HG03045 (cell line): ENCODE results near the gene SLC30A9.

Experiments used
- ATAC-seq: cut with Tn5 transposase; IDR thresholded peaks from one replicate; pipeline ENCODE4 v1.9.1; 2021; ENCODE audit warnings: mild to moderate bottlenecking, moderate library complexity; ENCODE audit not compliant: unreplicated experiment

SLC30A9 gene

DNA sequence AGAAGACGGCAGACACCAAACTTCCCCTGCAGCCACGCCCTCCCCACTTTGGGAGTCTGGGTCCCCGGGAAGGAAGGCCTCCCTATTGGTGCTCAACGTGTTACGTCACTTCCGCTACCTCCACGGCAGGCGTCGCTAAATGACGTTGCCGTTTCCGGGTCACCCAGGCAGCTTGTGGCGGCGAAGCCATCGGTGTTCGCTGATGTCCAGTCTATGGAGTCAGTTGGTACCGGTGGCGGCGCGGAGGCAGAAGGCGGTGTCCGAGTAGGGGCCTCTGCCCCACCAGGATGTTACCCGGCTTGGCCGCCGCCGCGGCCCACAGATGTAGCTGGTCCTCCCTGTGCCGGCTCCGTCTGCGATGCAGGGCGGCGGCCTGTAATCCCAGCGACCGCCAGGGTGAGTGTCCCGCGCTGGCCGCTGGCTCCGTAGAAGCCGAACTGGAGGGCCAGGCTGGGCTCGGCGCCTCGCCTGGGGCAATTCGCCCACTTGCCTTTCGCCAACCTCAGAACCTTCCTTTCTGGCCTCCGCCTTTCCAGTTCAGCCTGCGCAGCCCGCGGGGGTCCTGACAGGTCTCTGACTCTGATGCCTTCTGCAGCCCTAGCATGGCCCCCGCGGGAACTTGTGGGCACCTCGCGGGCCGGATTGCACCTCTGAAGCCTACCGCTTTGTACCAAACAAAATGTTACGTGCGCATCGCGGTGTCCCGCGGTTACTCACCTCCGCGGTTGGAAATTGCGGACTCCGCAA, at the start of gene SLC30A9:
Gene SLC30A9, plus strand, starts transcription at position 166 of the 747 bp plus-strand sequence. Its CDS starts 122 bp downstream, at position 288.
- ATAC-seq, result peak; percentile 99

DNA sequence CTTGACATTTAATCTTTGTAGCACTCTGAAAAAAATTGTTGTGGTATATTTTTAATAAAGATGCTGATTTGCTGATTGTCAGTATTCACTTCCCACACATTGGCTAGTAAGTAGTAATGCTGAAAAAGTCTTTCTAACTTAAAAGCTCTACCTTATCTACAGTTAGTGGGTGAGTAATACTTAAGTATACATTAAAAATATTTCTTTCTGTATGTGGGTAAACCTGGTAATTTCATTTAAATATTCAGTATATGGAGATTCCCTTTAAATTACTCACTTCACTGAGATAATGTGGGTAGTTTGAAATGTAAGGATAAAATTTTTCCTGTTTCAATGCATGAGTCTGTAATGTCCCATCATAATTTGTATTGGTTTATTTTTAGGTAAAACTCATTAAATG, 49.5 kb upstream of the SLC30A9 start:
- ATAC-seq, result no peak

DNA sequence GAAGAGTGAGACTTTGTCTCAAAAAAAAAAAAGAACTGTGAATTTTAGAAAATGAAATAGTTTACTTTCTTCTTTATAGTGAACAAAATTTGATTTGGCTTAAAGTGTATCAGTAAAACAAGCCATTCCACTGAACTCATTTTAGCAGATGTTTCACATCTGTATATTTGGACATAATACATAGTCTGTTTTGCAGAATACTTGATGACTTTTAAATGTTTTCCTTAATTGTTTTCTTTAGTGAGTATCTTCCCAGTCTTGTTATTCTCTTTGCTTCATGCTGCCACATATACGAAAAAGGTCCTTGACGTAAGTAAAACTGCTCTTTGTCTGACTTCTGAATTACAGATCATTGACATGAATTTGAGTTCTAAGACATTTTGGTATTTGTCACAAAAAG, 46.8 kb upstream of the SLC30A9 start:
- no peak for ATAC-seq

DNA sequence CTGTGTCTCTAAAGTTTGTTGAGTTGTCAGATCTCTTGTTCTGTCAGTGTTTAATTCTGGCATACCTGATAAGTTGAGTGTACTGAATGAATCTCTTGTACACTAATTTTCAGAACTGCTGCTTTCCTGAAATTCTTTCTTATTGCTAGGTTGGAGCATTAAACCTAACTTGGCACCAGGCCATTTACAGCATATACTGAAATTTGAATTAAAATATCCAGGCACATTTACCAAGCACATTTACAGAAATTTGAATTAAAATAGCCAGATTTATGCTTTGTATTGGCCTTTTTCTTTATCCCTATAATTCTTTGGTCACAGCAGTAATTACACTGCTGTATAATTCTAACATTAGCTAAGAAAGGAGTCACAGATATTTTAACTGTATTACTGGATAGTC, 46.2 kb upstream of the SLC30A9 start:
- ATAC-seq, result no peak

DNA sequence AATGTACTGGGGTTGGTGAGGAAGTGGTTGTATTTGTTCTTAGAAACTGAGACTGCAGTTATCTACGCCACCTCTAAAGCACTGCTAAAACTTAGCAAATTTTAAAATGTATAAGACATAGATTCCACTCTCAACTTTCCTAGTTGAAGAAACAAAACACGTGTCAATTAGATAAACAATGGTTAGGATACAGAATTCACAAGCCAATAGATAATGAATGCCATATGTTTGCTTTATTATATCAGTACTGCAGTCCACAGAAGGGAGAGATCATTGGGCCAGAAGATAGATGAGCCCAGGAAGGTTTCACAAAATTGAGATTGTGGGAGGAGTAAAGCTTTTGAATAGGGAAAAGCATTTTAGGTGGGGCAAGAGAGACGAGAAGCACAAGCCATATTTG, 40.8 kb upstream of the SLC30A9 start:
- ATAC-seq, result no peak

DNA sequence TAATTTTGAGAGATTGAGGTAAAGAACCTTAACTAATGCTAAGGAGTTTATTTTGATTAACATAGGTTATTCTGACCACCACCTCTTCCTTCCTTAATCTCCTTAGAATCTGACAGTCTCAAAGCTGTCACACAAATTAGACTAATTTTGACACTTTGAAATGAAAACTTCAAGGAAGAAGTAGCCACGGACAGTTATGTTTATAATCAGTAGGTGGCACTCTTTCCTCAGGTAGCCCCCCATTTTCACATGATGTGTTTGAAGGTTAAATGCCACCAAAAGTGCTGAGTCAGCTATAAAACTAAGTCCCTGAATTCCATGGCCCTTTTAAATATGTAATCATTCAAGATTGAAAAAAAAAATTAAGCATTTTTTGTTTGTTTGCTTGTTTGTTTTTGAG, 32.7 kb upstream of the SLC30A9 start:
- no peak for ATAC-seq

DNA sequence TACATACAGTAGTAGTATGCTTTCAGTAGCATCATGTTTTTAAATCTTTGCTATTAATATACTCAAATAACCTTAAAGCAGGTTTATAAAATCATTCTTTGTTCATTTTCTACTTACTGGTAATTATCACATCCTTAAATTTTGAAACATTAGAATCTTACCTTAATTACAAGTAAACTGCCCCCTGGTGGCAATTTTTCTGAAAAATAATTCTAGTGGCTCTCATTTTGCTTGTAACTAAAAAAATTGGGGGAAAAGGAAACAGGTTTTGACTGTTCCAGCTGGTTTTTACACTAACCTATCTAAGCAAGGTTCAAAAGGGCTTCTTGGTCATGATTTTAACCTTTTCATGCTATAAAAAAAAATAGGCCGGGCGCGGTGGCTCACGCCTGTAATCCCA, 27.2 kb upstream of the SLC30A9 start:
- no peak for ATAC-seq

DNA sequence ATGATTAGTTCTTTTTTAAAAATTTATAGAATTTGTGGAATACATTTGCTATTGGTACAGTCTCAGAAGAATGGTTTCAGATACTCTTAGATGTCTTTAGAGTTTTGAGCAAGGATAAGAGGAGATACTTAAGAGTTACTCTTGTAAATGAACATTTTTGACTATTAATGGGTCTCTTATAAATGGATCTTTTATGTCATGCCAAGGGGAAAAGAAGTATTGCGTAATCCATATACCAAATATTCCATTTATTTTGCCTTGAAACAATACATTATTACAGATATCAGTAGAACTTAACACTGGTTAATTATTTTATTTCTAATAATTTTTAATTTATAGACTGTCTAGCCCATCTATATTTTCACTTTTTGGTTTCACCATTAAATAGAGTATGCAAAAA, 25.9 kb upstream of the SLC30A9 start:
- ATAC-seq, result no peak

DNA sequence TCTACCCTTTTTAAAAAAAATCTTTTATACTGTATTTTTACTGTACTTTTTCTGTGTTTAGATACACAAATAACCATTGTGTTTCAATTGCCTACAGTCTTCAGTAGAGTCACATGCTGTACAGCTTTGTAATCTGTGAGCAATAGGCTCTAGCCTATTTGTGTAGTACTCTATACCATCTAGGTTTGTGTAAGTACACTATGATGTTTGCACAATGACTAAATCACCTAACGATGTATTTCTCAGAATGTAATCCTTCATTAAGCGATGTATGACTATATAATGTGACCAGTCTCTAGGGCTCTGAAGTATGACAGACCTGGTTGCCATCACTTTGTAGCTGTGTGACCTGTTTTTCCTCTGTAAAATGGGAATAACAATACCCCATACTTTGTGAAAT, 22.9 kb upstream of the SLC30A9 start:
- ATAC-seq, result no peak

DNA sequence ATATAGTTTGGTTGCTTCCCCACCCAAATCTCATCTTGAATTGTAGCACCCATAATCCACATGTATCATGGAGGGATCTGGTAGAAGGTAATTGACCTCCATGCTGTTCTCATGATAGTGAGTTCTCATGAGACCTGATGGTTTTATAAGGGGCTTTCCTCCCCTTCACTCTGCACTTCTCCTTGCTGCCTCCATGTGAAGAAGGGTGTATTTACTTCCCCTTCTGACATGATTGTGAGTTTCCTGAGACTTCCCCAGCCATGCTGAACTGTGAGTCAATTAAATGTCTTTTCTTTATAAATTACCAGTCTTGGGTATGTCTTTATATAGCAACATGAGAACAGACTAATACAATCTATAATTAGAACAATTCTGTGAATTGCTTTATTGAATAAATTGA, 20.7 kb upstream of the SLC30A9 start:
- no peak for ATAC-seq

DNA sequence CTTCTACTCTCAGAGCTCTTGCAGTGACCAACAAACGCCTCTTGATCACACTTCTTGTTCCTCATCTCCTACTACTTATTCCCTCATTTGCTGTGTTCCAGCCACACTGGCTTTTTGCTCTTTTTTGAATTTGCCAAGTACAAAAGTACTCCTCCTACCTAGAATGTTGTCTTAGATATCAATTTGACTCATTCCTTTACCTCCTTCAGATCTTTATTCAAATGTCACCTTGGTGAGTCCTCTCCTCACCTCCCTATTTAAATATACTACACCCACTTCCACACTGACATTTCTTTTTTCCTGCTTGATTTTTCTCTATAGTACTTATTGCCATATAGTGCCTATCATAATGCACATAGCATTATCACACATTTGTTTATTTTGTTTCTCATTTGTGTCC, 15.0 kb upstream of the SLC30A9 start:
- ATAC-seq, result no peak

DNA sequence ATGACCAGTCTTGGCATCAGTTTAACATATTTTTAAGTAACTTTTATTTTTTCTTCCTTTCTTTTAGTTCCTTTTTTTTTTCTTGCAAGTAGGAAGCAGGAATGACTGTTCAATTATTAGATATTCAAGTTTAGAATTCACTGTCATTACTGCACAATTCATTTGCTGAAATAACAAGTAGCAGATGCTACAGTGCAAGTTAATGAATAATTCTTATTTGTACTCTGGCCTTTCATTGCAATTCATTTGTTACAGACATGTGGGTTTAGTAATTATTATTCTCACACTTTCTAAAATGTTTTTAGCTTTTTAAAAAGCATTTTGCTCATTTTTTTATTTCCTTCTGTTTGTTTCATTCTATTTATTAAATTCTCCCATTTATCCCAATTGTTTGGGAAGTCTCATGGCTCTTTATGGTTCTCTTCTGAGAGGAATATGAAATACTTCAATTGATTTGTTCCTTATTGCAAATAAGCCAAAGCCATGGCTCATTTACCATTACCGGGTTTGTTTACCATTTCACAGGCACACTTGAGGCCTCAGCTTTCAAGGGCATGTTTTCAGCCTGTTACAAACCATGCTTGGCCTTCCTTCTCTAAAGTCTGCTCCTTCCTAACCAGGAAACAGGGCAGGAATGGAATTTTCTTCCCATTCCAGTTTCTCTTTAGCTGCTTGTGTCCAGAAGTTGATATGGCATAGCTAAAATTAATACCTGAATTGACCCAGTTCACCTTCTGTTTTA, 13.4 kb upstream of the SLC30A9 start:
- no peak for ATAC-seq

DNA sequence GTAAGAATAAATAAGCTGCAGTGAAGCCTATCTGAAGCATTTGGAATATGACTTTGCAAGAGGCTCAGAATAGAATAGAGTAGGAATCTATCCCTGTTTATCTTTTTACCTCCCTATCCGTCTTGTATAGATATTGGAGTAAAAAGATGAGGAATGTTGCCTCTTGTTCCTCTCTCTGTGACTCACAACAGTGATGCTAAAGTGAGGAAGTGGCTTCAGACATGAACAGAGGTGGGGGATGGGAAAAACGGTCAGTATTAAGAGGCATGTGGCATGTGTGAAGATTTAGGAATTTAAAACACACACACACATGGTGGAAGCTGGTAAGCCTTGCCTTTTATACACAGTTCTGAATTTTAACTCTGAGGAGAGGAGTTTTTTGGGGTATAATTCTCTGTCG, 12.6 kb upstream of the SLC30A9 start:
- ATAC-seq, result no peak

DNA sequence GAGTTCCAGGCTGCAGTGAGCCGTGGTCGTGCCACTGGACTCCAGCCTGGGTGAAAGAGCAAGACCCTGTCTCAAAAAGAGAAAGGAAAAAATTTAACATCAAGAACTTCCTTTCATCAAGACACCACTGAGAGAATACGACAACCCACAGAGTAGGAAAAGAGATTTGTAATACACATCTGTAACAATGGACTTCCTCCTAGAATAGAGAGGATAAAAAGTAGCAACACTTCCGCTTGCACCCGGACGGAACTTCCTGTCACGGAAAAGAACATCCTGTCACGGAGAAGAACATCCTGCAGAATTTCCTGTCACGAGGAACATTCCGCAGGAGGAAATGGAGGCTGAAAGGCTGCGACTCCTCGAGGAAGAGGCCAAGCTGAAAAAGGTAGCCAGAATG, 8.9 kb upstream of the SLC30A9 start, which contains the start of gene DCAF4L1:
Gene DCAF4L1, plus strand, starts transcription at position 301 of the 400 bp plus-strand sequence. Its CDS starts 37 bp downstream, at position 338.
- ATAC-seq, result no peak

DNA sequence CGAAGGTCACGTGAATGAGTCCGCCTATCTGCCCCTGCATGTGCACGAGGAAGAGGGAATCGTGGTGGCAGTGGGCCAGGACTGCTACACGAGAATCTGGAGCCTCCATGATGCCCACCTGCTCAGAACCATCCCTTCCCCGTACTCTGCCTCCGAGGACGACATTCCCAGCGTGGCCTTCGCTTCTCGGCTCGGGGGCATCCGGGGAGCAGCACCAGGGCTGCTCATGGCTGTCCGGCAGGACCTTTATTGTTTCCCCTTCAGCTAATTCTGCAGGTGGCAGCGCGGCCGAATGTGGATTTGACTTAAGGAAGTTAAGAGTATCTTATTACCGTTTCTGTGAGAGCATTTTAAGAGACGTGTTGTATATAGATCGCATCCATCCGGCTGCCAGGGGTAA, 7.6 kb upstream of the SLC30A9 start:
- ATAC-seq, result no peak

DNA sequence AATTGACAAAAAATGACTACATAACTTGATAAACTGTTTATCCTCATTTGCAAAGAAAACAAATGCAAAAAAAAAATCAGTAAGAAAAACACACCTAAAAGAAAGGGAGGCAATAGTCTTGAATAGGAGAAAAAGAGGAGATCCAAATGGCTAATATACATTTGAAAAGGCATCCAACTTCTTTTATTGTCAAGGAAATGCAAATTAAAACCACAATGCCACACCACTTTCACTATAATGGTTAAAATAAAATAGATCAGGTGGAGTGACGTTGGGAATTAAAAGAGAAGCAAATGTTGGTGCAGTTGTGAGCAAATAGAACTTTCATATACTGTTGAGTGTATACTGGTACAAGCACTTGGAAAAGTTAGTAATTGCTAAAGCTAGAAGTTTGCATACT, 5.2 kb upstream of the SLC30A9 start:
- no peak for ATAC-seq

DNA sequence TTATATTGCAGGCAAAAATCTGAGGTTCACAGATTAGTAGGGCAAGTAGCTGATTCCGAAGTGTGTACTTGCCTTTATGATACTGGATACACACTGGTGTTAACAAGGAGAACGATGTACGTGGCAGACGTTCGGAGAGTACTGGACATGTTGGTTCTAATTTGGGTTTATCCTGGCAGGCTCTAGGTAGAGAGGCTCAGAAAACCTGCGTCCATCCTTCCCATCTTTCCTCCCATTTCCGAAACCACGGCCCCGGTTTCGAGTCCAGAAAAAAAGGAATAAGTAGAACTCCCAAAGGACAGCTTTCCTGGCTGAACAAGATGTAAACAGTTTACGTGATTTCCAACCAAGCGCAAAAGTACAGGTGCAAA, 351 bp upstream of the SLC30A9 start:
- peak; percentile 15 for ATAC-seq

DNA sequence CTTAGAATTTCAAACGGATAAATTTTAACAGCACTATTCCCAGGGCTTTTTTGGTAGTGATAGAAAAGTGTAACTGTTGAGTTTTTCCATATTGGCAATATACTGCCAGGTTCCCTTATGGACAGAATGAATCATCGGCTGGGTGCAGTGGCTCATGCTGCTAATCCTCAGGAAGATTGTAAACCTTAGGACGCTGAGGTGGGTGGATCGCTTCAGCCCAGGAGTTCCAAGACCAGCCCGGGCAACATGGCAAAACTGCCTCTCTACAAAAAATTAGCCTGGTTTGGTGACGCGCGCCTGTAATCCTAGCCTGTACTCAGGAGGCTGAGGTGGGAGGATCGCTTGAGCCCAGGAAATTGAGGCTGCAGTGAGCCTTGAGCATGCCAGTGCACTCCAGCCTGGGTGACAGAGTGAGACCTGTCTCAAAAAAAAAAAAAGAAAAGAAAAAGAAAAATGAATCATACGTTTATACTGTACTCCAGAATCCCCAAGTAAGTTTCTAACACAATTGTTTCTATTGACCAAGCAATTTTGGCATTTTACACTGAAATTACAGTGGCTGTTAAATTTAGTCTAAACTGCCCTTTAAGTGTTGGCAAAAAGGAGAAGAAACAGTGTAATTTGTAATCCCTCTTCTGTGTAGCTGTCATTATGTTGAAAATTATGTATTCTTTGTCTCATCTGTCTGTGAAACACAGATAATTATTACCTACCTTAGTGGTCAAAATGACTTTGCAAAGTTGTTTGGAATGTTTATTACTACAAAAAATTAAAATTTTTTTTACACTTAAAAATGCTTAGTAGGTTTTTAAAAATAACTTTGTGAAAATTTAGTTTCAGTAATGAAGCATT, 1.8 kb downstream of the SLC30A9 start:
- ATAC-seq, result no peak

DNA sequence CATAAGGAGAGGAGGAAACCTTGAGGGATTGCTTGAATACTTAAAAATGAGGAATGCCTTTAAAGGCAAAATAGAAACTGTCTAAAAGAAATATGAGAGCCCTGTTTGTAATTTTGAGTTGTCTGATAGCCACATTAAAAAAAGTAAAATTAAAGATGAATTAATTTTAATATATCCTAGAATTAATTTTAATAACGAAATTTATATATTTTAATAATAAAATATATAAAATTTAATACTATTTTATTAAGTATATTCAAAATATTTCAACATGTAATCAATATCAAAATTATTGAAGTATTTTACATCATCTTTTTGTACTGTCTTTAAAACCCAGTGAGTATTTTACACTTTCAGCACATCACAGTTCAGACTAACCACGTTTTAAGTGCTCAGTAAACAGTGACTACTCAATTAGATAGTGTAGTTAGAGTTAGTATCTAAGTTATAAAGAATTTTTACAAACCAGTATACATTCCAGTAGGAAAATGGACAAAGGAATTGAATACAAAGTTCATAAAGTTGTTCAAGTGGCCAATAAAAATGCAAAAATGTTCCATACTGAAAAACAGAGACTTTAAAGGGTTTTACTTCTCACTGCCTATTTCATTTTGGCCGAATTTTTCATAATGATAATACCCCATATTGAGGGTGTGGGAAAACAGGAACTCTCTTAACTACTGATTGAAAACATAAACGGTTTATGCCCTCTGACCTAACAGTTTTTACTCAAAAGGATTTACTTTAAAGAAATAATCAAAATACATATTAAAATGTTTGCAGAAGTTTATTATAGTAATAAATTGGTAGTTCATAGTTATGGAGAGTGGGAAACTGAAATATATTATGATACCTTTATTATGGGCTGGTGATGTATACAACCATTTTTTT, 2.9 kb downstream of the SLC30A9 start:
- no peak for ATAC-seq

DNA sequence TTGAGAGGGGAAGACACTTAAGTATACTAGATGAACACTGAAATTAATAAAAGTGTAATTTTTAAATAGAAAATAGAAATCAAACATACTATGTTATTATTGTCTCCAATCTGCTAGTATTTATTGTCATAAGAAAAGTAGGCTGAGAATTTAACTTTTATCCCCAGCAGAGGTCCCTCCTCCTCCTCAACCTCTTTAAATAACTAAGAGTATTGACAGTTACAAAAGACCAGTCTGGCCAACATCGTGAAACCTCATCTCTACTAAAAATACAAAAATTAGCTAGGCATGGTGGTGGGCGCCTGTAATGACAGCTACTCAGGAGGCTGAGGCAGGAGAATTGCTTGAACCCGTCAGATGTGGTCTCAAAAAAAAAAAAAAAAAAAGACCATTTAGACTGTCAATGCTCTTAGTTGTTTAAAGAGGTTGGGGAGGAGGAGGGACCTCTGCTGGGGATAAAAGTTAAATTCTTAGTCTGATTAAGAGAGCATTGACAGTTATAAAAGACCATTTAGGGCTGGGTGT, 4.2 kb downstream of the SLC30A9 start:
- no peak for ATAC-seq
